AG04449 (cell line): ENCODE results near the gene SARS2.
"Not testable (repeated sequence)": the region's sequence is repeated elsewhere in the genome, so short reads cannot be mapped to it uniquely, and the experiment has no call there.

Experiments
- CTCF ChIA-PET: fragments of 350-600 bp; formaldehyde crosslinking; extraction: SDS; loops from one replicate; lab custom pipeline; 2021; ENCODE audit warnings: antibody characterized with exemption; lab: Yijun Ruan, JAX
- POLR2A ChIA-PET: fragments of 400-600, 350-600 bp; formaldehyde crosslinking; extraction: SDS; loops from one replicate; lab custom pipeline; 2020; ENCODE audit warnings: antibody characterized with exemption, inconsistent platforms; lab: Yijun Ruan, JAX
- DNase-seq: peaks from one replicate; pipeline ENCODE4 v3.0.0-alpha.2; 2010; ENCODE audit warnings: low read depth, low spot score
- H3K4me3 ChIP-seq: 2 replicates; pipeline ENCODE4 v1.5.1; 2011; ENCODE audit warnings: low read depth, mild to moderate bottlenecking, control low read depth, low read length
- CTCF ChIP-seq: IDR thresholded peaks from one replicate; pipeline ENCODE4 v1.5.1; 2011; ENCODE audit warnings: mild to moderate bottlenecking, moderate library complexity, low read length, control low read depth, inconsistent platforms; ENCODE audit not compliant: insufficient read depth; ENCODE audit errors: missing control alignments

The SARS2 gene

DNA sequence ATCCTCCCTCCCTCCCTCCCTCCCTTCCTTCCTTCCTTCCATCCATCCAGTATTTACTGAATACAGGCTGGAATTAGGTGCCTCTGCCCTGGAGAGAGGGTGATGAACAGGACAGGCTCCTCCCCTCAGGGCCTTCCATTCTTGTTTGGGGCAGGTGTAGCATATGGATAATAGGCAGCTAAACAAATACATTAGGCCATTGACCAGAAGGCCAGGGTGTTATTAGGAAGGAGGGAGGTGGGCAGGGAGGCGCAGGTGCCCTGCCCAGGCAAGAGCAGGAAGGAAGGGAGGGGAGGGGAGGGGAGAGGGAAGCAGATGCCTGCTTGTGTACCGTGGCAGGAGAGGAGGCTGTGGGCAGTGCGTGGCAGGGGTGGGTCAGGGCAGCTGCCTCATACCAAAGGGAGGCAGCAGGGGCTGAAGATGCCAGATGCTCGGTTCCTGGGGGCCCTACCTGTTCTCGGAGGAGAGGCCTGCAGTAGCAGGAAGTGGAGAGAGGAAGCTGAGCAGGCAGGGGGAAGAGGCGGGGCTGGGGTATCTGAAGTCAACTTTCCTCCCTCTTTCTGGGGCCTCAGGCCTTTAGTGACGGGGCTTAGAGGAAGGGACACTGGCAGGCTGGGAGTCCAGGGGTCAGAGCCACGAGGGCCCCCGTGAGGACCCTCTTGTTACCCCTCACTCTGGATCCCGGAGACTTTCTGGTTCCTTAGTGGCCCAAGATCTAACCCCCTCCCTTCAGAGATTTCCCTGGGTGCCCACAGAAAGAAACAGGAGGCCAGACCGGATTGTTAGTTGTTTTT lies 52.6 kb downstream of the SARS2 start, which contains the start of gene RINL:
Gene RINL (minus strand): TSS at position 495 of the 794 bp plus-strand sequence. CDS start 1,533 bp downstream, outside the sequence.
- CTCF ChIA-PET = interaction anchor here (0.8 to 5.9 kb wide), 3 partner anchors 8 to 108 kb away, joined by 3 to 70 read pairs (median 18); no protein-coding TSS in a partner anchor
- TF ChIP-seq CTCF = no peak
- DNase-seq = no peak
- no peak within 1 kb of the TSS for H3K4me3 ChIP-seq
- POLR2A ChIA-PET = no interaction called here

GRCh38 chr19:38875656-38876395 lies 54.7 kb downstream of the SARS2 start:
- TF ChIP-seq CTCF = no peak
- no peak overlapping the region for H3K4me3 ChIP-seq
- ChIA-PET CTCF (interaction anchor here (0.8 to 5.9 kb wide), 6 partner anchors 9 to 360 kb away, joined by 3 to 70 read pairs (median 4); no protein-coding TSS in a partner anchor), POLR2A (no interaction called here)
- no peak for DNase-seq

DNA sequence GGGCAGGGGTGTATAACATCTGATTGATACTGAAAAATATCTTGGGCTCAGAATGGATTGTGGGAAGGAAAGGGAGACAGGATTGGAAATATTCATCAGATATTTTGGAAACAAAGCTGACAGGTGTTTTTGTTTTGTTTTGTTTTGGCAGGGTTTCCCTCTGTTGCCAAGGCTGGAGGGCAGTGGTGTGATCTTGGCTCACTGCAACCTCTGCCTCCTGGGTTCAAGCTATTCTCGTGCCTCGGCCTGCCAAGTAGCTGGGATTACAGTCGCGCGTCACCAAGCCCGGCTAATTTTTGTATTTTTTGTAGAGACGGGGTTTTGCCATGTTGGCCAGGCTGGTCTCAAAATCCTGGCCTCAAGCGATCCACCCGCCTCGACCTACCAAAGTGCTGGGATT lies 57.2 kb downstream of the SARS2 start:
- DNase-seq, H3K4me3 ChIP-seq, POLR2A ChIA-PET: not testable (repeated sequence)
- CTCF ChIA-PET = interaction anchor here (2.1 kb wide), 1 partner anchor 14 kb away, joined by 11 read pairs; no protein-coding TSS in a partner anchor

- no peak overlapping the region for H3K4me3 ChIP-seq
- POLR2A ChIA-PET = no interaction called here
- TF ChIP-seq CTCF = no peak
- no peak for DNase-seq
- CTCF ChIA-PET = interaction anchor here (1.1 to 2.7 kb wide), 8 partner anchors 9 to 468 kb away, joined by 3 to 24 read pairs (median 7); partner anchors contain the start of genes FAM98C, NFKBIB, RINL and SIRT2
Observed at GRCh38 chr19:38870612-38871011, 60.0 kb downstream of the SARS2 start.

DNA sequence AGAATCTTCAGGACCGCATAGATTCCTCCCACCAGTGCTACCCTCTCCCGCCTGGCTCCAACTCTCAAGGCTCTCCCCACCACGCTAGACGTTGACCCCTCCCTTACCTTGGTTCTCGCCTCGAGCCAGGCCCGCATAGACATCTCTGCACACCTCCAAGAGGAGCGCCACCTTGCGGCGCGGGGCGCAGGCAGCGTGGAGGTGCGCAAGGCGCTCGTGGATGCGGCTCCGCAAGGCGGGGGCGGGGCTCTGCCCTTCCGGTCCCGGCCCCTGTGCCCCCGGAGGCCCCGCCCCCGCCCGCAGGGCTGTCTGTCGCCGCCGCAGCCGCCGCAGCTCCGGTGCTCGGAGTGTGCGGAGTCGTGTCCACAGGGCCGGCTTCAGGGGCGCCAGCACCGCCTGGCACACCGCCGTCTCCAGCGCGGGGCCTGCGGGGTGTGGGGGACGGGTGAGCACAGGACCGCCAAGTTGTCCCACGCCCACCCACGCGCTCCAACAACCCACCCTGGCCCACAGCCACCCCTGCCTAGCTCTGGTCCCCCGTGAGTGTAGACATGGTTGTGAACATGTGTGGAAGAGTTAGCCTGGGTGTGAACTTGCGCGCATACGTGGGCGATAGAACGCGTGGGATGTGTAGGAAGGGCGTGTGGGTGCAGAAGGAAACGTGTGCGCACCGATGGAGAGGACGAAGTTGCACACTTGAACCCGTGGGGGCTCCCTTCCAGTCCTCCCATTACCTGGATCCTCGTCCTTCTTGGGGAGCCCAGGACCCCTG lies 60.5 kb downstream of the SARS2 start:
- DNase-seq = no peak
- POLR2A ChIA-PET = no interaction called here
- peak overlapping the region; percentile 59 for H3K4me3 ChIP-seq
- CTCF ChIA-PET = interaction anchor here (0.9 to 2.7 kb wide), 17 partner anchors 9 to 467 kb away, joined by 3 to 24 read pairs (median 6); partner anchors contain the start of genes FAM98C, MRPS12, NFKBIB and RINL
- TF ChIP-seq CTCF = peak; percentile 85
